Measurements from ENCODE around the gene OR4D5. TPM values are rescaled to one million over a fixed set of nuclear protein-coding genes. Genes with fewer than 3 reads are reported as not detected.

The OR4D5 gene
- polyA plus RNA-seq (2012; ENCODE audit: insufficient read depth, insufficient read length) = not detected

- no peak for DNase-seq (ENCODE audit: low read depth, low spot score)
Measured at GRCh38 chr11:123939317-123939716, at the start of gene OR4D5. Gene OR4D5 (plus strand): TSS chr11:123939617. CDS start chr11:123939617, 0 bp downstream.

GRCh38 chr11:123892031-123892430 lies 47.4 kb upstream of the OR4D5 start:
- H3K4me3 ChIP-seq (ENCODE audit: low read length) = no peak overlapping the region
- DNase-seq (ENCODE audit: low read depth, low spot score) = no peak

More at GRCh38 chr11:123939317-123939716, at the start of gene OR4D5:
- H3K4me3 ChIP-seq (ENCODE audit: low read length) = no peak within 1 kb of the TSS

- no peak for DNase-seq (ENCODE audit: low read depth, low spot score)
Measured at GRCh38 chr11:123899792-123900191, 39.6 kb upstream of the OR4D5 start.

GRCh38 chr11:123901867-123902266 lies 37.5 kb upstream of the OR4D5 start, which contains the start of gene OR8D4:
Gene OR8D4 (plus strand): TSS chr11:123902167. CDS start chr11:123906432, 4,265 bp downstream.
- no peak for DNase-seq (ENCODE audit: low read depth, low spot score)
- H3K4me3 ChIP-seq (ENCODE audit: low read length) = no peak within 1 kb of the TSS

More at GRCh38 chr11:123899792-123900191, 39.6 kb upstream of the OR4D5 start:
- no peak overlapping the region for H3K4me3 ChIP-seq (ENCODE audit: low read length)

- DNase-seq (ENCODE audit: low read depth, low spot score) = no peak
- H3K4me3 ChIP-seq (ENCODE audit: low read length) = no peak overlapping the region
Measured at GRCh38 chr11:123903932-123904331, 35.5 kb upstream of the OR4D5 start.

- H3K4me3 ChIP-seq (ENCODE audit: low read length) = no peak overlapping the region
- DNase-seq (ENCODE audit: low read depth, low spot score) = no peak
Measured at GRCh38 chr11:123904932-123905331, 34.5 kb upstream of the OR4D5 start.

GRCh38 chr11:123905826-123906225 lies 33.6 kb upstream of the OR4D5 start:
- DNase-seq (ENCODE audit: low read depth, low spot score) = no peak
- no peak overlapping the region for H3K4me3 ChIP-seq (ENCODE audit: low read length)

- DNase-seq (ENCODE audit: low read depth, low spot score) = no peak
- H3K4me3 ChIP-seq (ENCODE audit: low read length) = no peak overlapping the region
Measured at GRCh38 chr11:123920943-123921342, 18.5 kb upstream of the OR4D5 start.

GRCh38 chr11:123924027-123924426 lies 15.4 kb upstream of the OR4D5 start:
- H3K4me3 ChIP-seq (ENCODE audit: low read length) = no peak overlapping the region
- no peak for DNase-seq (ENCODE audit: low read depth, low spot score)

- no peak for DNase-seq (ENCODE audit: low read depth, low spot score)
- H3K4me3 ChIP-seq (ENCODE audit: low read length) = no peak overlapping the region
Measured at GRCh38 chr11:123942413-123942812, 3.0 kb downstream of the OR4D5 start.

- H3K4me3 ChIP-seq (ENCODE audit: low read length) = no peak within 1 kb of the TSS
- DNase-seq (ENCODE audit: low read depth, low spot score) = no peak
Measured at GRCh38 chr11:123943738-123944137, 4.3 kb downstream of the OR4D5 start, which contains the start of gene OR6T1. Gene OR6T1 (minus strand): TSS chr11:123943838. CDS start chr11:123943838, 0 bp downstream.

GRCh38 chr11:123945132-123945531 lies 5.7 kb downstream of the OR4D5 start:
- H3K4me3 ChIP-seq (ENCODE audit: low read length) = no peak overlapping the region
- DNase-seq (ENCODE audit: low read depth, low spot score) = no peak

GRCh38 chr11:123956752-123957151 lies 17.3 kb downstream of the OR4D5 start:
- no peak for DNase-seq (ENCODE audit: low read depth, low spot score)
- H3K4me3 ChIP-seq (ENCODE audit: low read length) = no peak overlapping the region

GRCh38 chr11:123973816-123974215 lies 34.4 kb downstream of the OR4D5 start:
- DNase-seq (ENCODE audit: low read depth, low spot score) = no peak
- H3K4me3 ChIP-seq (ENCODE audit: low read length) = no peak overlapping the region

- no peak for DNase-seq (ENCODE audit: low read depth, low spot score)
Measured at GRCh38 chr11:123976770-123977560, 37.5 kb downstream of the OR4D5 start.

GRCh38 chr11:123977731-123978347 lies 38.4 kb downstream of the OR4D5 start, which contains the start of gene OR10S1:
Gene OR10S1 (minus strand): TSS chr11:123977781. CDS start chr11:123977664, 117 bp downstream.
- no peak within 1 kb of the TSS for H3K4me3 ChIP-seq (ENCODE audit: low read length)
- DNase-seq (ENCODE audit: low read depth, low spot score) = no peak

More at GRCh38 chr11:123976770-123977560, 37.5 kb downstream of the OR4D5 start:
- no peak overlapping the region for H3K4me3 ChIP-seq (ENCODE audit: low read length)

GRCh38 chr11:123979311-123979710 lies 39.9 kb downstream of the OR4D5 start:
- H3K4me3 ChIP-seq (ENCODE audit: low read length) = no peak overlapping the region
- DNase-seq (ENCODE audit: low read depth, low spot score) = no peak
